ENCODE results near the gene ANTXR1.

The ANTXR1 gene

DNA sequence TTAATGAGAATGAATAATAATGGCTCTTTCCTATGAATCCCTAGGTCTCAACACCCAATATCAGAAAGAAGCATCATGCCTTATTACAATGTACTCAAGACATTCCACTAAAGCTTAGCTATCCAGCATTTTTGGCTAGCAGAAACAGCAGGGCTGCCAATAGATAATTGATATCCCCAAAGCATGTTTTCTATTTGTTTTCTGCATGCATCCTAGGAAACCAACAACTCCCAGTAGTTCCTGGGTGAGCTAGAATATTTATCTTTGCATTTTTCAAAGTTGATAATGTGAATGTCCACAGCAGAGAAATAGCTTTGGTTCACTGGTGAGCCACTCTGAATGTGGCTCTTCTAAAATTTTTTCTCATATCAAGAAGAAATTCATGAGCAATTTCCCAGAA, 5.8 kb upstream of the ANTXR1 start:
- DNase-seq = no peak

DNA sequence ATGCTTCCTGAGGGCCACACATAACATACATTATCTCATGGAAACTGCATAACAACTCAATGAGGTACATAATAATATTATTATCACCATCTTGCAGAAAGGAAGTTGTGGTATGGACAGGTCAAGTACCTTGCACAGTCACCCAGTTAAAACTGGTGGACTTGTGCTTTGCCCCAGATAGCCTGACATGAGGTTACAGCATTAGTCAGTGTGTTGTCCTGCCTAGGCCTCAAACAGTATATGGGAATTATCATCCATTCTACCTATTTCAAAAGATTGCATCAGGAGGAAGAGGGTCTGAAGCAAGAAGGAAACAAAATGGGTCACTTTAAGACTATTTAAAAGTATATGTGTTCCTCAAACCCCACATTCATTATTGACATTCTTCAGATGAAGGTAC, 5.4 kb upstream of the ANTXR1 start:
- no peak for DNase-seq

DNA sequence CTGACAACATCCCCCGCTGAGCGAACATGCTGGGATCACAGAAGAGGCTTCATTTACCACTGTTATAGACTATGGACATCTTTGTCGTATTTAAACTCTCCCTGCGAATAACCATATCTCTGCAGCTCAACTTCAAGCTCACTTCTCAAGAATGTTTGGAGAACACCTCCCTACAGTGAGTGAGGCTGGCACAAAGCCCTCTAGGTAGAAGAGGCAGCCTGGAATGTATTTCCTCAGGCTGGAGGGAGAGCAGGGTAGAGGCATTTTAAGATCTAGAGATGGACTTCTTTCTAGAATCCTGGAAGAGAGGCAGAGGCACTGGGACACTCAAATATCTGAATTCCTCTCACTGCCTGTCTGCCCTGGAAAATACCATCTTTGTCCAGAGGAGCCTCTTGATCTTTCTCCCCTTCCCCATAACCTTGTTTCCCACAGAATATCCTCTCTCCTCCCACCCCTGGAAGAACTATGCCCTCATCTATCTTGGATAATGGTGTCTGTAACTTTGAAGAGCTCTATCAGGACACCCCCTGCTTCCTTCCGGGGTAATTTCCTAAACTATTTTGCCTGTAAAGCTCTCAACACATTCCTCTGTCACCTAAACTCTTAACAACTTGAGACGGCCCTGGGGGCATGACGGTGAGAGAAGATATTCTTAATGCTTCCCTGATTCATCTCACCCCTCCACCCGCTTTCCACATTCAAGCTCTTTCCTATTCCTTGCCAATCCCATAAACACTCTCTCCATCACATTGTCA, 2.4 kb upstream of the ANTXR1 start:
- DNase-seq = no peak

DNA sequence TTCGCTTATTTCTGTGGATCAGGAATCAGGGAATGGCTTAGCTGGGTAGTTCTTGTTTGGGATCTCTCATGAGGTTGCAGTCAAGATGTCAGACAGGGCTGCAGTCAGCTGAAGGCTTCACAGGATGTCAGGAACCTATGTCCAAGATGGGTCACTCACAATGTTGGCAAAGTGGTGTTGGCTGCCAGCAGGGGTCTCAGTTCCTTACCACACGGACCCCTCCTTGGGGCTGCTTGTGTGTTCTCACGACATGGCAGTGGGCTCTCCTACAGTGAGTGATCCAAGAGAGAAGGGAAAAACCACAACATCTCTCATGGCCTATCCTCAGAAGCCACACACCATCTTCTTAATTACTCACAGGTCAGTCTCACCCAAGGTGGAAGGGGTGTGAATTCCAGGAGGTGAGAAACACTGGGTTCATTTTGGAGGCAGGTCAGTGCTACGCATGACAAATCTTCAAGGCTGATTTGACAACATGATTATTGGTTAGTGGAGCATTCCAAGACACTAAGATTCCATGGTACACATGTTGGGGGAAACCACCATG, 1.3 kb upstream of the ANTXR1 start:
- DNase-seq = peak; percentile 38

DNA sequence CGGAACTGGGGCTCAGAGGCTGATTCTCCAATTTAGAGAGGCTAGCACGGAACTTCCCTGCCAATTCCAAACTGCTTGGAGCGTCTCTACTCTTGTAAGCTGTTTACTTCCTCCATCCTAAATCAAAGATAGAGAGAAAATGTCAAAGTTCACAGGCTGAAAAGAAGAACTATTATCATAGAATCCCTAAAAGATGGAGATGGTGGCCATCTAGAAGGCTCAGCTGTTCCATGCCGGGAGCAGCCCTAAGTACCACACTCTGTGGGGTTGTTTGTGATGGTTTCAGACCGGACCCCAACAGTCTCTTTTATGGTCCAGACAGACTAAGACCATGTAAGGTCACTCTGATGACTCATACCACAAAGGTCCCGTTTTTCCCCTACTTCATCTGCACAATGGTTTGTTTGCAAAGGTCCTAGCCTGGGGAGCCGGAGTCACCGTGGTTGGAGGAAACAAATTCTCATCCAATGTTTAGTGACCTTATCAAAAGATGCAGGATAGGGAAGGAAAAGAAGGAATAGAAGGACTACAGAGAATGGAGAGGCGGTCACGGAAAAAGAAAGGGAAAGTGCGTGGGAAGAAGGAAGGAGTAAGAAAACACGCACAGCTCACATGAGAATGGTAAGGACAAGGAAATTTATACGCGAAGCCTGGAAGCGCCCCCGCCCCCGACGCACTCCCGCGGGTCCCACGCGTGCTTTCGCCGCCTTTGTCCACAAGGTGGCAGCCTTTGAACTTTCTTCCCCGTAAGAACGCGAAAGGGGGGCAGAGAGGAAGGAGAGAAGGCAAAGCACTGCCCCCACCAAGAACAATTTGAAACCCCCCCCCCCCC, 453 bp upstream of the ANTXR1 start:
- DNase-seq = peak; percentile 88

DNA sequence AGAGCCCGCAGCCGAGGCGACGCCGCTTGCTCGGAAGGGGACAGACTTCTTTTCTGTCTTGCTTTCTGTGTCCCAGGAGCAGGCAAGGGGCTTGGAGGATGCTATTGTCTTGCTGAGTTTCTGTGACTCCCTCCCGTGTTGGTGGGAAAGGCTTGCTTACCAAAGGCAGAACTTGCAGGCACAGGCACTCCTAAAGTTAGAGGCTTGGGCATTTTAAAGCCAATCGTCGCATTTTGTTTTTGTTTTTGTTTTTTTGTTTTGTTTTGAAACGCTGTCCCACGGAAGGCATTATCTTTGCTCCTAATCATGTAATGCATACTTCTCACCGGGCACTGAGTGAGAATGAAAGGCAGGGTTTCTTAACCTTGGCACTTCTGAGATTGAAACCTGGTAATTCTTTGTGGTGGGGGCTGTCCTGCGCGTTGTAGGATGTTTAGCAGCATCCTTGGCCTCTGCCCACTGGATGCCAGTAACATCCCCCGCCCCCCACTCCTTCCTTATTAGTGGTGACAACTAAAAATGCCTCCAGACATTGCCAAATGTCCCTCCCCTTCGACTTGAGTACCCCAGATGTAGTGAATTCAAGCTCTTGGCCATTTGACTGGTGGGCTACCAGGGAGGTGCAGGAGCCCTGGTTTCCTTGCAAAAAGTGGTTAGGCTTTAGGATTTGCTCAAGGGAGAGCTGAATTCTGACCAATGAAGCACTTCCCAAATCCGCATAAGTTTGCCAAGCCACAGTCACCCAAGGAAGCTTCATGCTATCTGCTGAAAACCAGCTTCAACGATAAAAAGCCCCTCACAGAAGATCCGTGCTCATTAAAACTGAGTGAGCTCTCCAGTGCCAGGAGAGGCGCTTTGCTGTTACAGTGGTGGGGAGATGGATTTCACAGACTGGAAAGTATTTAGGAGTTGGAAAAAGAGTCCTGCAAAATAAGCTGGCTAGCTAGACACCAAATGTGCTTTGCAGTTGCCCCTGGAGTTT, 1.2 kb downstream of the ANTXR1 start:
- peak; percentile 52 for DNase-seq

DNA sequence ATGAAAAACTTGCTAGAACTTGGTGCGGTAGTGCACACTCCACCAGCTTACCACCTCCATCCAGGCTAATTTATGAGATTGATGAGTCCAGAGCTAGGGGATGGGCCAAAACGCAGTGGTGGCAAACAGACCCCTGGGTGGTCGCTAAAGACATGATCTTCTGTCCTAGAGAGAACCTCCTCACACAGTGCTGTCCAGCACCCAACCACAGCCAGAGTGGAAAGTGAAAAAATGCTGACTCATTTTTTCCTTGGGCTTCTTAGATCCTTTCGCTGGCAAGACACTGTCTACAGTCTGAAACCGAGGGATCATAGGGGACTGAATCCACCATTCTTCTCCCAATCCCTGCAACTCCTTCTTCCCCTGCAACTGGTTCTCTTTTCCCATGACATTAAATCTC, 4.1 kb downstream of the ANTXR1 start:
- DNase-seq = no peak

DNA sequence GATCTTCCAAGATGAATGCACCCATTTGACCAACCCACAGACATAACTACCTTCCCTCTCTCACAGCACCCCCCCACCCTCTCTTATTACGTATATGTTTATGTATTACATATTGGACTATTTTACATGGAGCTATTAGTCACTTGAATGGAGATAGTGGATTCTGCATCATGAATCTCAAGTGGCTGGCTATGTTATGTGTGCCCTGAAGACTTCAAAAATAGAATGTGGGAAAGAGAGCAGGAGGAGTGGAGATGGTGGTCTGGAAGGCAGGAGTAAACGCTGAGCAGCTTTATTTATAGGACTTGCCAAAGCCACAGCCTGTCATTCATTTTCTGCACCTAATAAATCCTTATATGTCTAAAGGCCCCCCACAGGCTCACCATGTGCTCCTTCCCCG, 4.9 kb downstream of the ANTXR1 start:
- DNase-seq = no peak

DNA sequence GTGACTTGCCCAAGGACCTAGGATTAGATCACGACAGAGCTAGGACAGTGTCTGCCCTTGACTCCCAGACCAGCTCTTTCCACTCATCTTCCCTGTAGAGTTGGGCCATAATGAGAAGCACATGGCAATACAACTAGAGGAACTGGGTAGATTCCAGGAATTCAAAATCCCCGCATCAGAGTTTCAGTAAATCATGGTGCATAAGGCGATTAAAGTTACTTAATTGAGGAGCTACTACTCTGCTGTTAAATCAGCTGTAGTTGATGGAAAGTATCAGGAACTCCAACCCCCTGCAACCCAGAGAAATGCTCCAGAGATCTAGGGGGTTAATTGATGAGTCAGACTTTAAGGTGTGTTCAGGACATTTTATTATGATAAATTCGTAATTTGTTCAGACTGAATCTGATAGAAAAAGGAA, 5.7 kb downstream of the ANTXR1 start:
- no peak for DNase-seq

DNA sequence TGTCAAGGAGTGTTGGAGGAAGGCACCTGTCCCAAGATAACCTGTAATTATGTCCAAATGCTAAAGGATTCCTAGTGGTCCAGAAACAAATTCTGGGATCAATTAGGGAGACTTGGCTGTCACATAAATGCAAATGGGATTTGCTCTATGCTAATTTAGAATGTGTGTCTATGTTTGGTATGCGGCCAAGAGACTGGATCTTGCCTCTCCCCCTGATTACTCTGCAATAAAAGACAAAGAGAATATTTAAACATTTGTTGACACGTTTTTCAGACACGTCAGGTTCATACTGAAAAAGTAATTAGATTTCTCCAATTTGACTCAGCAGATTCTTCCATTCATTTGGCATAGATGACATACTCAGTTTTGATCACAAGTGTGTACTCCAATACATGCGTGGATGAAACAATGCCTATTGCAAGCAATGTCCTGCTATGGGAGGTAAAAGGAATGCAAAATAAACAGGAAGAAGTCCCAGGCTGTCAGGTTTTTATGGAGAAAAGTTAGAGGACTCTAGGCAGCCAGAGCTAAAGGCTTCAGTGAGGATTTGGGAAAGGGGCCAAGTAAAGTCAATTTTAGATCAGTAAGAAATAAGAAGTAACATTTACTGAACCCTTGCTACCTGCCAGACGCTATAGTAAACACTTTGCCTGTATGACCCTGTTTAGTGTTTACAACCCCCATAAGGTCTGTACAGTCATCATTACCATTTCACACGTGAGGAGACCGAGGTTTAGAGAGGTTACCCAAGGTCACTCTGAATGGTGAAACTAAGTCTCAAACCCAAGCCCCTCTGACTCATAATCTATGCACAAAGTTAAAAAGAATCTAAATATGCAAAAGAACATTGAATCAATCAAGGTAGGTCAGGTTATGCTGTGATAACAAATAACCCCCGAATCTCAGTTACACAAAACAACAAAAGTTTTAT, 7.8 kb downstream of the ANTXR1 start:
- DNase-seq = peak; percentile 43

DNA sequence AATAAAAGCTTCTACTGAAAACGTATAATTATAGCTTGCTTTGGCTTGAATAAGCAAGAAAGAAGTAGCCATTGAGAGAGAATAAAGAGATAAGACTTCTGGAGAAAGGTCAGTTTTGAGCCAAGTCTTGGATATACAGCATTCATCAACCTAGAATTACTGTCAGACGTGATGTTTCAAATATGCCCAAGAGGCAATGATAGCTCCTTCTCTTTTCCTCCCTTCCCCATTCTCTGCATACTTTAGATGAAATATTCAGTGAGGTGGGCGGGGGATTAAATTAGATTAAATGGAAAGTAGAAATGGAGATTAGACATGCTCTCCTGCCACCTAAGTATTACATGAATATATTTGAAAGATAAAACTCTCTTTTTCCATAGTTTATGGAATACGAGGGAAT, 8.7 kb downstream of the ANTXR1 start:
- no peak for DNase-seq

DNA sequence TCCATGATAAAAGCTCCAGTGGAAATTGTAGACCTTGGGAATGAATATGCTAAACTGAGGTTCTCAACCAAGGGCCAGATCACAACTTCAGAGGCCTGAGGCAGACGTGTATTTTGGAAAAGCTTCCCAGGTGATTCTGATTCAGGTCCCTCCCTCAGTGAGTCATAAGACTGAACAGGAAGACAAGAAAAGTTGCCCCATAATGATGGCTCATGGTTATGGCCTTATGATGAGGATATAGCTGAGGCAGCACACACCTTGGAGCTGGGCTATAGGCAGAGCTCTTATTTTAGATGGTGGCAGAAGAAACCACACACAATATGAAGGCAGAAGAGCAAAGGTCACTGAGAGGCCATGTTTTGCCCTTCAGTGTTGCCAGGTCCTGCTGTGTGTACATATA, 9.6 kb downstream of the ANTXR1 start:
- DNase-seq = no peak

DNA sequence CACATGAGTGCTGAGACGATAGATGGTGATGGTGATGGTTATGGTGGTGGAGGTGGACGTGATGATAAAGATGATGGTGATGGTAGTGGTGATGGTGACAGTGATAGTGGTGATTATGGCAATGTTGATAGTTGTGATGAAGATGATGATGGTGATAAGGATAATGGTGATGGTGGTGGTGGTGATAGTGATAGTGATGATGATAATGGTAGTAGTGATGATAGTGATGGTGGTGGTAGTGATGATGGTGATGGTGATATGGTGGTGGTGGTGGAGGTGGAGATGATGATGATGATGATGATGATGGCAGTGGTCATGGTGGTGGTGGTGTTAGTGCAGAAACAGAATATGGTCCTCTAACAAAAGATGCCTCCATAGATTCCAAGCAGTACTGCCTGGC, 10.3 kb downstream of the ANTXR1 start:
- DNase-seq = no peak

DNA sequence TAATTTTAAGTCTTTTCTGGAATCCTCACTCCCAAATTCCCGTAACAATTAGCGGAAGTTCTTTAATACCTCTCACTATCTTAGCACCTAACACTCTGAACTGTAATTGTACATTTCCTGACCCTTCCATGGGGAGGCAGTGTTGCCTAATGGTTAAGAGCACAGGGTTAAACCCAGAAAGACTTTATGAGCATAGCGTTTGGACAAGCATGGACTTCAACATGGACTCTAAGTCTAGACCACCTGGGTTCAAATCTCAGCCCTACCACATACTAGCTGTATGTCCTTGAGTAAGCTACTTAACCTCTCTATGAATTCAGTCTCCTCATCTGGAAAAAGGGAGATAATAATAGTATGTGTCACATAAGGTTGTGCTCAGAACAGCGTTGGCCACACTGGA, 13.0 kb downstream of the ANTXR1 start:
- DNase-seq = peak; percentile 74

DNA sequence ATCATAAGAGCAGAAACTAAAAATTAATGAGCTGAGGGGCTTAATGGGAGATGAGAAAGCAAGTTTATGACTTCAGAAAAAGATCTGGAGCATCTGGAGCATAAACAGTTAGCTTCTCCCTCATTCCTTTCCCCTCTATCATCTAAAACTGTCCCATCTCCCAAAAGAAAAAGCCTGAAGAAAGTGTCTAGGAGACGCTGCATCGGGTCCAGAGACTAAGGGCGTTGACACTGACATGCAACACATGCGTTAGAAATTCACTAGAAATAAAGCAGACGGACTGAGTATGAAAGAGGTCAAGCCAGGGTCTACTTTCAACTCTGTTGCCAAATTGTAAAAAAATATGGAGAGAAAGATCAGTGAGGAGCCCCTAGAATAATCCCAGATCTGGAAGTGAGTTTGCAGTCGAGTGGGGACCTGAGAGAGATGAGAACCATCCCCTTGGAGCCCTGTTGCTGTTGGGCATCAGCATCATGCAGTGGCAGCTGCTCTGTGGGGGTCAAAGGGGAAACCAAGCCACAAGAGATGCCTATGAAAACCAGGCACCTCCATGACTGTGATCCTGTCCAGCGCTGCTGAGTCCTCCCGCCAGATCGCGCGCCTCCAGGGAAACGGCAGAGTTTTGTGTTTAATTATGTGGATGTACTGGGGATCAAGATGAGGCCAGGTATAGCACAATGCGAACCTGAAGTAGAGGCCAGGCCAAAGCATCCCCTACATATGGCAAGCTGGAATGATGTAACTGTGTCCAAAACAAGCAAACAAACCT, 13.9 kb downstream of the ANTXR1 start:
- DNase-seq = no peak

DNA sequence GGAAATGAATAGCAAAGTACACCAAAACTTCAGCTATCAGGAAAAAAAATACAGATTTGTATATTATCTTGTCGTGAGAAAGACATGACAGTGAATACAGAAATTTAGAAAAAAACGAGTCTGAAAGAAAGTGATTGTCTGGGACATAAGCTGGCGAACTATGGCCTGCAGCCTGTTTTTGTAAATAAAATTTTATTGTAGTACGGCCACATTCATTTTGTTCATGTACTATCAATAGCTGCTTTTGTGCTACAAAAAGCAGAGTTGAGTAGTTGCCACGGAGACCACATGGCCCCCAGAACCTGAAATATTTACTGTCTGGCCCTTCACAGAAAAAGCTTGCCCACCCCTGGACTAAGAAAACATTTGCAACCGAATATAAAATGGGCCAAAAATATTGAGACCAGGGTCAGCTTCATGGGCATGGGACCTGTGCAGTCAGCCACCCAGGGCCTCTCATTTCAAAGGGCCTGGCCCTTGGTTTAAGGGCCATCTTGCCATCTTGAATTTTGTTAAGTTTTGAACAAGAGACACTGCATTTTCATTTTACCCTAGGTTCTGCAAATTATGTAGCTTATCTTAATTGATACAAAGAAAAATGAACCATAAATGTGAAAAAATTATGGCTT, 17.9 kb downstream of the ANTXR1 start:
- DNase-seq = no peak

DNA sequence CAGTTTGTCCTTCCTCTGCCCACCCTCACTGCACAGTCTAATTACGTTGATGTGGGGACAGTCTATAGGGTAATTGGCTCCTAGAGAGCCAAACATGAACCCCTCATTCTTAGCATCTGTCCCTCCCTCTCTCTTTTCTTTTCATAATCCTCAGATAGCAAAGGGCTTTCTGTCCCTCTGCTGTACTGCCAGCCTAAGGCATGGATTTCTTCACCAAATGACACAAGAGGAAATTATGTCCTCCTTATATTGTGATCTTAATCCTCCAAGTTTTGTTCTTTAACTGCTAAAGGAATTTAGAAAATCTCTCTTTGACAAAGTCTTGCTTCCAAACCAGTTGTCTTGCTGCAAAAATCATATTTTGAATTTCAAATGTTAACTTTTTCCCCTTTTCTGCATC, 18.5 kb downstream of the ANTXR1 start:
- no peak for DNase-seq

DNA sequence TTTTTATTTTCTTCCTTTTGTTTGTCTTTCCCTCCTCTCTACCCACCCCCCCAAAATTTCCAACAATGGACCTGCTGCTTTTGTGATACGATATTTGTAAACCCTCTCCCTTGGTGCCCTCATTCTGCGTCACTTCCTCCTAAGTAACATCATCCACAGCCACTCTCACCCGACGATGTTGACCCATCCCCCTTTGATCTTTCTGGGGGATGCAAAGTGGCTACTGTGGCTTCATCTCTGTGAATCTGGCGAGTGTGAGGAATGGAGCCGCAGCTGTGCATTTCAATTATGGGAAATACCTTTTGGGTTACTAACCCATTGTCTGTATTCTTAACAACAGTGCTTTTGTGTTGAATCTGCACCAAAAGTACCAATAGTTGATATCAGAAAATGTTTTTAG, 19.4 kb downstream of the ANTXR1 start:
- no peak for DNase-seq

DNA sequence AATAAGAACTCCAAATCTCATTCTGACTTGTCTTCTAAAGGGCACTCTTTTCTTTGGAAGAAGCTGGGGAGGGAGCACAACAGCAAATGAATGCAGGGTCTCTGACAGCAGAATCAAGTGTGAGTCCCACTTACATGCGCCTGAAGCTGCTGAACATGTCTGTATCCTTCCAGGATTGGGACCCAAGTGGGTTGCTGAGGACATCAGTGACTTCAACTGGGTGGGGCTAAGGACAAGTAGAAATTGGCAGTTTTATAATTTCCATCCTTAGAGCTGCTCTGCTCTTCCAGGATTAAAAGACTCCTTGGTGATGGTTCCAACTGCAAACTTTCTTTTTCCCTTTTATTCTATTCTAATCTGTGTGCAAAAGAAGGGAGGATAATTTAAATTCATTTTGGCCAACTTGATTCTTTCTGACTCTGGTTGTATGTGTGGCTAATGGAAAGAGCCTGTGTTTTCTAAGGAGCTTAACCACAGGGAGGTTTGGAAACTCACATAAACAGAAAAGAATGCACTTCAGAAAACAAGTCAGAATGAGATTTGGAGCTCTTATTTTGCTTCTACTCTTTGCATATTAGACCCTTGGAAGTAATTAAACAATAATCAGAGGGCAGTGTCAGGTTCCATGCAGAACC, 20.6 kb downstream of the ANTXR1 start:
- DNase-seq = no peak

DNA sequence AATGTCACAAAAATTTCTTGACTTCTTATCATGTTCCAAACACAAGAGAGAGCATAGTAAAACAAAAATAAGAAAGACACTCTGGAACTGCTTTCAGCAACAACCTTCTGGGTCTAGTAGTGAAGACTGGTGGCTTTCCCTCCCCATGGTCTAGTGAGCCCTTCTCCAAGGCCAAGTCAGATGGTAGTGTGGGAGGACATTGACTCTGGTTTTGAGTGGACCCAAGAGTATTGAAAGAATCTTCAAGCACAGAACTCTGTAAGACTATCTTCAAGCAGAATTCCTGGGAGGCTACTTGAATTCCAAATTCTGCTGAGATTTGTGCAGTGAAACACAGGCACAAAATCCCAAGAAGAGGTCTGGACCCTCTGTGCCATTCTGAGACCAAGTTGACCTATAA, 21.1 kb downstream of the ANTXR1 start:
- DNase-seq = no peak

Data from NCI-H82 (cell line).